ENCODE measurements around the gene OR4C3. TPM values are rescaled to one million over a fixed set of nuclear protein-coding genes. Genes with fewer than 3 reads are reported as not detected.
"Not testable (repeated sequence)": the region's sequence is repeated elsewhere in the genome, so short reads cannot be mapped to it uniquely, and the experiment has no call there.

Gene OR4C3
- total RNA-seq: not detected

- DNase-seq (ENCODE audit: low spot score); ATAC-seq: not testable (repeated sequence)
- intact Hi-C loops (cut with DNase I): loop anchor here (10.0 kb wide), 1 partner anchor 1270 kb away; no protein-coding TSS in a partner anchor
Observed at GRCh38 chr11:48324620-48325019, at the start of gene OR4C3. OR4C3 (plus strand) TSS chr11:48324920; CDS start chr11:48325022, 102 bp downstream.

DNA sequence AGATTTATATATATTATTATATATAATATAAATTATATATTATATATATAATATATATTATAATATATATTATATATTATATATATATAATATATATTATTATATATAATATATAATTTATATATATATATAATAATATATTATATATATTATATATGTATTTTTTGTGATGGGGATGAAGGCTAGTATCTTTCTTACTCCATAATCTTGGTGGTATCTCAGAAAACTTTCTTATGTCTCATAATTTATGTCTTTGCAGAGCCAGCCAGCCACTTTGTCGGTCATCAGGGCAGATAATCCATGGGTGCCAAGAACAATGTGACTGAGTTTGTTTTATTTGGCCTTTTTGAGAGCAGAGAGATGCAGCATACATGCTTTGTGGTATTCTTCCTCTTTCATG lies 18.8 kb upstream of the OR4C3 start, which contains the start of gene OR4S1:
Gene OR4S1 (plus strand): TSS at position 301 of the 400 bp plus-strand sequence. CDS start 0 bp downstream, at position 301.
- ATAC-seq: no peak
- no peak for DNase-seq (ENCODE audit: low spot score)

DNA sequence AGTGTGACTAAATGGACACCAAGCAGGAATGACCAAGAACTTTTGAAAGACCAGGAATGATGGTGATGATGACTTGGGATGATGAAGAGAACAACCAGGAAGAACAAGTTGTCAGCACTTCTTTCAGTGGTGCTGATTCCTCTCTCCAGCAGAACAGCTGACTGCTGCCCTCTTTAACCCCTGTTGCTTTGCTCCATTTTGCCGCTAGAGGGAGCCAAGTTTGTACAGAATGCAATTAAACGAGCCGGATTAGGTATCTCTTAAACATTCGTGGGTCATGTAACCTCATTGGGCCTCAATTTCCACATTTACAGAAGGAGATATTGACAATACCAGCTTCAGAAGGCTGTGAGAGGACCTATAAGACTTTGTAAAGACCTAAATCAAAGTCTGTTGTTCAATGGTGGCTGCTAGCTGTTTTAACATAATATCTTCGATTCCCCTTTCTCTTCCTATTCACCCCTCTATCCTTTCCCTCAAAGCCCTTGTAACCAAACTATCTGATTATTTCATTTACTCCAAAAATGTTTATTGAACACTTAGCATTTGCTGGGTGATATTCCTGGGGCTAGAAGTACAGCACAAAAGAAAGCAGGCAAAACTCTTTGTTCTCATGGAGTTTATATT lies 16.8 kb upstream of the OR4C3 start:
- intact Hi-C loops (cut with DNase I): no loop called here

More for the DNA sequence above, 18.8 kb upstream of the OR4C3 start, which contains the start of gene OR4S1:
- intact Hi-C loops (cut with DNase I): no loop called here

DNA sequence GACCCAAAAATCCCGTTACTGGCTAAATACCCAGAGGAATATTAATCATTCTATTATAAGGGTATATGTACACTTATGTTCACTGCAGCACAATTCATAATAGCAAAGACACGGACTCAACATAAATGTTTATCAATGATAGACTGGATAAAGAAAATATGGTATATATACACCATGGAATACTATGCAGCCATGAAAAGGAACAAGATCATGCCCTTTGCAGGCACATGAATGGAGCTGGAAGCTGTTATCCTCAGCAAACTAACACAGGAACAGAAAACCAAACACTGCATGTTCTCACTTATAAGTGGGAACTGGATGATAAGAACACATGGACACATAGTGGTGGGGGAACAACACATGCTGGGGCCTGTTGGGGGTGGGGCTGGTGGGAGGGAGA lies 11.1 kb upstream of the OR4C3 start:
- DNase-seq (ENCODE audit: low spot score); intact Hi-C loops (cut with DNase I); ATAC-seq: not testable (repeated sequence)

More for the DNA sequence above, 16.8 kb upstream of the OR4C3 start:
- DNase-seq (ENCODE audit: low spot score): peak; percentile 62
- ATAC-seq: no peak

- intact Hi-C loops (cut with DNase I): loop anchor here (10.0 kb wide), 1 partner anchor 1275 kb away; no protein-coding TSS in a partner anchor
- DNase-seq (ENCODE audit: low spot score); ATAC-seq: not testable (repeated sequence)
Observed at GRCh38 chr11:48319813-48320212, 4.9 kb upstream of the OR4C3 start.

DNA sequence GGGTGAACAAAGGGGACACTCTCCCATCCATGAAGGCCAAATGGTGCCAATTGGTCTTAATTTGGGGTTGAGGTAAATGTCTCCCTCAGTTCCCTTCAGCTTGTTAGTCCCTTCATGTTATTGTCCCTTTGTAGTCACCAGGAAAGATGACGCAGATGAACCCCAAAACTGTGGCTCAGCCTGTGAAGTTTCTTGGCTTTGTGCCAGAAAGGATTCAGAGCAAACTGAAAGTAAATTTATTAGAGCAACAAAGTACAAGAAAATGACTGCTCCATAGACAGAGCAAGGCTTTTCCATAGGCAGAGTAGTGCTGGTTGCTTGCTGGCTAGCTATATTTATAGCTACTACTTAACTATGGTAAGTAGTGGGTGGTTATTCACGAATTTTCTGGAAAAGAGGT lies 16.7 kb downstream of the OR4C3 start:
- ATAC-seq (no peak), DNase-seq (ENCODE audit: low spot score) (no peak)
- intact Hi-C loops (cut with DNase I): no loop called here

- DNase-seq (ENCODE audit: low spot score); ATAC-seq; intact Hi-C loops (cut with DNase I): not testable (repeated sequence)
Observed at GRCh38 chr11:48342505-48342904, 17.8 kb downstream of the OR4C3 start.

DNA sequence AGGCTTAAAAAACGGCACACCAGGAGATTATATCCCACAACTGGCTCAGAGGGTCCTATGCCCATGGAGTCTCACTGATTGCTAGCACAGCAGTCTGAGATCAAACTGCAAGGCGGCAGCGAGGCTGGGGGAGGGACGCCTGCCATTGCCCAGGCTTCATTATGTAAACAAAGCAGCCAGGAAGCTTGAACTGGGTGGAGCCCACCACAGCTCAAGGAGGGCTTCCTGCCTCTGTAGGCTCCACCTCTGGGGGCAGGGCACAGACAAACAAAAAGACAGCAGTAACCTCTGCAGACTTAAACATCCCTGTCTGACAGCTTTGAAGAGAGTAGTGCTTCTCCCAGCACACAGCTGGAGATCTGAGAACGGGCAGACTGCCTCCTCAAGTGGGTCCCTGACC lies 21.6 kb downstream of the OR4C3 start:
- DNase-seq (ENCODE audit: low spot score); ATAC-seq; intact Hi-C loops (cut with DNase I): not testable (repeated sequence)

- intact Hi-C loops (cut with DNase I): no loop called here
- ATAC-seq (no peak), DNase-seq (ENCODE audit: low spot score) (no peak)
Observed at GRCh38 chr11:48354013-48354412, 29.3 kb downstream of the OR4C3 start.

DNA sequence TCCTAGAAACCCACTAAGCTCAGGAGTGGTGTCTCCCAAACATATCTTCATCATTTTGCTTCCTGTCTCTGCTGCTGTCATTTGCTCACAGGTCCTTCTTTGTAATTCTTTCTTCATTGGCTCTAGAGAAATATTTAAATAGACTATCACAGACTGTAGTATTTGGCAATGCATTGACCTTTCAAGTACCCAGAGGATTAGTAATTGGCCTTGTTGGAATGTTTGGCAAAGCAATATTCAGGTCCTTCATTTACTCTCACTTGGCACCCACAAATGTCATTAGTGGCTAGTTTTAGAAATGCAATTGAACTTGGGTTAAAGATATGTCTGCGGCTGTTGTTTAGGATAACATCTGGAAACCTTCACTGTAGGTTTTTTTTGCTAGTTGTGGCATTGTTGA lies 30.0 kb downstream of the OR4C3 start:
- DNase-seq (ENCODE audit: low spot score) (no peak), ATAC-seq (no peak)
- intact Hi-C loops (cut with DNase I): no loop called here

- ATAC-seq; intact Hi-C loops (cut with DNase I): not testable (repeated sequence)
Observed at GRCh38 chr11:48361289-48361688, 36.6 kb downstream of the OR4C3 start.

DNA sequence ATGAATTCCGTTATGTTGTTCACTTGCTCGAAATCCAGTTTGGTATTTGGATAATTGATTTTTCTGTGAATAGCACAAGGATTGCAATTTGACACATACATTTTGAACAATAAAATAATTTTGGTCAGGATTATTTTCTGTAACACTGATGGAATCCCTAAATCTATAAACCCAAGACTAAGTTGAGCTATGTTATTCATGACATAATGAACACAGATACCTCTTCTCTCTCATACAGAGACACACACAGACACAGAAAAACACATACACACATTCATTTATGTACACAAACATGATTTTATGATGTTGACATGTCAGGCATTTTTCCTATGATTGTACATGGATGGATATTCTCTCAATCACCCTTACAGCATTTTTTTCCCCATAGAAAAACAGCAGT lies 41.6 kb downstream of the OR4C3 start, which contains the start of gene OR4C5:
Gene OR4C5 (minus strand): TSS at position 101 of the 400 bp plus-strand sequence. CDS start 0 bp downstream, at position 101.
- DNase-seq (ENCODE audit: low spot score): no peak
- ATAC-seq: no peak
- intact Hi-C loops (cut with DNase I): no loop called here

More at GRCh38 chr11:48361289-48361688, 36.6 kb downstream of the OR4C3 start:
- DNase-seq (ENCODE audit: low spot score): not testable (repeated sequence)

Other genes starting within 250 kb of the OR4C3 start
- not detected for gene OR4B1, start 108.1 kb upstream of the OR4C3 start, total RNA-seq
- gene OR4X2, start 79.8 kb upstream of the OR4C3 start, total RNA-seq: not detected
- gene OR4X1, start 61.1 kb upstream of the OR4C3 start, total RNA-seq: not detected
- gene OR4S1, start 18.7 kb upstream of the OR4C3 start, total RNA-seq: not detected
- not detected for gene OR4C5, start 41.5 kb downstream of the OR4C3 start, total RNA-seq
- not detected for gene OR4A47, start 163.9 kb downstream of the OR4C3 start, total RNA-seq